Right atrium auricular region (tissue), 2 donors: ENCODE results near the gene DAG1. TPM values are rescaled to one million over a fixed set of nuclear protein-coding genes. Genes with fewer than 3 reads are reported as not detected.

Experiments used
- DNase-seq: peaks from one replicate; pipeline ENCODE4 v3.0.0-alpha.2; 2019; ENCODE audit warnings: low spot score
- H3K27ac ChIP-seq, 2 donors: fragments of 200-600 bp; sonication (generic); 1 replicate in 1 of 2; 2 replicates in 1 of 2; pipeline ENCODE4 v1.5.1; 2016 to 2019
- H3K27me3 ChIP-seq, 2 donors: fragments of 200-600 bp; sonication (generic); one replicate each; pipeline versions ENCODE4 v1.5.1 to v1.6.0; 2017 to 2019
- H3K36me3 ChIP-seq: fragments of 200-600 bp; sonication (generic); one replicate; pipeline ENCODE4 v1.5.1; 2016
- H3K4me1 ChIP-seq, 2 donors: fragments of 200-600 bp; sonication (generic); one replicate each; pipeline versions ENCODE4 v1.5.1 to v1.6.0; 2017 to 2019
- H3K4me3 ChIP-seq, 2 donors: fragments of 200-600 bp; sonication (generic); 1 replicate in 1 of 2; 2 replicates in 1 of 2; pipeline ENCODE4 v1.5.1; 2017 to 2019; ENCODE audit warnings: mild to moderate bottlenecking in 1 of 2, moderate library complexity in 1 of 2
- H3K9me3 ChIP-seq, 2 donors: fragments of 200-600 bp; sonication (generic); one replicate each; pipeline ENCODE4 v1.5.1; 2019
- total RNA-seq, 2 donors: library from RNA; depleted of rRNA; stranded (reverse); fragments of >200 nt; gene quantifications; one replicate each; pipeline ENCODE4 v1.1.0, GENCODE V29; 2016
- TF ChIP-seq, protein P1 (sequence below), 2 donors: fragments of 200-600 bp; sonication (generic); IDR thresholded peaks; one replicate each; pipeline ENCODE4 v1.5.1; 2019; ENCODE audit warnings: antibody characterized with exemption in 2 of 2

Gene DAG1
- total RNA-seq, 2 donors from 2014 or later = 115 to 174 TPM

GRCh38 chr3:49456466-49456865, 13.6 kb upstream of the DAG1 start:
- Histone ChIP-seq H3K36me3 (no peaks in the 10 kb centered on the region), H3K4me1 (peaks cover 0 to 29% of the 10 kb centered on the region in 2 donors), H3K9me3 (no peaks in the 10 kb centered on the region), H3K27ac (no peak overlapping the region), H3K4me3 (no peak overlapping the region), H3K27me3 (no peaks in the 10 kb centered on the region)
- TF ChIP-seq, protein P1, sequence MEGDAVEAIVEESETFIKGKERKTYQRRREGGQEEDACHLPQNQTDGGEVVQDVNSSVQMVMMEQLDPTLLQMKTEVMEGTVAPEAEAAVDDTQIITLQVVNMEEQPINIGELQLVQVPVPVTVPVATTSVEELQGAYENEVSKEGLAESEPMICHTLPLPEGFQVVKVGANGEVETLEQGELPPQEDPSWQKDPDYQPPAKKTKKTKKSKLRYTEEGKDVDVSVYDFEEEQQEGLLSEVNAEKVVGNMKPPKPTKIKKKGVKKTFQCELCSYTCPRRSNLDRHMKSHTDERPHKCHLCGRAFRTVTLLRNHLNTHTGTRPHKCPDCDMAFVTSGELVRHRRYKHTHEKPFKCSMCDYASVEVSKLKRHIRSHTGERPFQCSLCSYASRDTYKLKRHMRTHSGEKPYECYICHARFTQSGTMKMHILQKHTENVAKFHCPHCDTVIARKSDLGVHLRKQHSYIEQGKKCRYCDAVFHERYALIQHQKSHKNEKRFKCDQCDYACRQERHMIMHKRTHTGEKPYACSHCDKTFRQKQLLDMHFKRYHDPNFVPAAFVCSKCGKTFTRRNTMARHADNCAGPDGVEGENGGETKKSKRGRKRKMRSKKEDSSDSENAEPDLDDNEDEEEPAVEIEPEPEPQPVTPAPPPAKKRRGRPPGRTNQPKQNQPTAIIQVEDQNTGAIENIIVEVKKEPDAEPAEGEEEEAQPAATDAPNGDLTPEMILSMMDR (IDR thresholded peaks at IDR 0.05) = no peak
- DNase-seq = no peak

GRCh38 chr3:49460188-49460890, 9.7 kb upstream of the DAG1 start:
- Histone ChIP-seq H3K27me3 (no peaks in the 10 kb centered on the region), H3K4me3 (no peak overlapping the region), H3K27ac (no peak overlapping the region), H3K4me1 (peaks cover 0 to 32% of the 10 kb centered on the region in 2 donors), H3K9me3 (no peaks in the 10 kb centered on the region), H3K36me3 (no peaks in the 10 kb centered on the region)
- TF ChIP-seq, protein P1 (IDR thresholded peaks at IDR 0.05) = no peak
- DNase-seq = no peak

GRCh38 chr3:49460956-49461355, 9.1 kb upstream of the DAG1 start:
- no peaks in the 10 kb centered on the region for H3K36me3 ChIP-seq
- no peaks in the 10 kb centered on the region for H3K27me3 ChIP-seq
- peaks cover 0 to 35% of the 10 kb centered on the region in 2 donors for H3K4me1 ChIP-seq
- DNase-seq = no peak
- no peaks in the 10 kb centered on the region for H3K9me3 ChIP-seq
- no peak overlapping the region for H3K4me3 ChIP-seq
- TF ChIP-seq, protein P1 (IDR thresholded peaks at IDR 0.05) = no peak
- peak overlapping the region in 1 of 2 donors; percentile 44 for H3K27ac ChIP-seq

GRCh38 chr3:49461443-49462171, 8.5 kb upstream of the DAG1 start:
- peaks cover 0 to 38% of the 10 kb centered on the region in 2 donors for H3K4me1 ChIP-seq
- H3K27me3 ChIP-seq = no peaks in the 10 kb centered on the region
- peak overlapping the region; percentile 41 to 44 for H3K27ac ChIP-seq
- no peak overlapping the region for H3K4me3 ChIP-seq
- DNase-seq = no peak
- no peaks in the 10 kb centered on the region for H3K36me3 ChIP-seq
- TF ChIP-seq, protein P1 (IDR thresholded peaks at IDR 0.05) = no peak
- H3K9me3 ChIP-seq = no peaks in the 10 kb centered on the region

- no peak for DNase-seq
- TF ChIP-seq, protein P1 (IDR thresholded peaks at IDR 0.05) = no peak
- H3K36me3 ChIP-seq = no peaks in the 10 kb centered on the region
- peak overlapping the region; percentile 41 to 44 for H3K27ac ChIP-seq
- peaks cover 0 to 38% of the 10 kb centered on the region in 2 donors for H3K4me1 ChIP-seq
- no peaks in the 10 kb centered on the region for H3K9me3 ChIP-seq
- H3K4me3 ChIP-seq = no peak overlapping the region
- H3K27me3 ChIP-seq = no peaks in the 10 kb centered on the region
Observed at GRCh38 chr3:49462222-49462621, 7.8 kb upstream of the DAG1 start.
